EH (cell line): ENCODE data around the gene ZNF670.
"Not testable (repeated sequence)": the region's sequence is repeated elsewhere in the genome, so short reads cannot be mapped to it uniquely, and the experiment has no call there.

Source experiments
- DNase-seq: peaks from one replicate; pipeline ENCODE4 v3.0.0-alpha.2; 2015; ENCODE audit warnings: low read depth

ZNF670 gene

DNA sequence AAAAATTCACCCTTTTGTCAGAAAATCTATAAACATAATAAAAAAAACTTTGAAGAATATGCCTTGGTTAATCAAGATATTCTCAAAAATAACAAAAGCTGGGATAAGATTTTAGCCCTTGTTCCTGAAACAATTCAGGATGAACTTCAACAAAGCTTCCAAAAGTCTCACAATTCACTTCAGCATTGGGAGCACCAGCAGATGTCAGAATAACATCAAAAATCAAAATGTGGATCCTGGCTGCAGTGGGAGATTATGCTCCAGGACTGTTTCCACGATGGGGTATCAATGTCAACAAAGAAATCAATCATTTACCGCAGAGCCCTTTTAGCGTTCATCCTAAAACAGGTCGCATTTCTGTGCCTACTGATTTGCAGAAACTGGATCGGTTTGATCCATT, 35.2 kb downstream of the ZNF670 start:
- no peak for DNase-seq

GRCh38 chr1:247037511-247038320, 40.9 kb downstream of the ZNF670 start:
- no peak for DNase-seq

- not testable (repeated sequence) for DNase-seq
These were observed 46.3 kb downstream of the ZNF670 start for GRCh38 chr1:247032306-247032705.
